RWPE1 (cell line): ENCODE data around the gene SH3RF3.

Source experiments
- CTCF ChIA-PET: fragments of 350-600 bp; sonication (Branson Sonifier 250); formaldehyde crosslinking; extraction: SDS; loops from one replicate; lab custom pipeline; 2021; lab: Yijun Ruan, JAX
- POLR2A ChIA-PET: fragments of 400-600 bp; formaldehyde crosslinking; extraction: SDS; loops from one replicate; lab custom pipeline; 2020; ENCODE audit warnings: antibody characterized with exemption; ENCODE audit not compliant: low non-redundant PET; lab: Yijun Ruan, JAX
- DNase-seq: peaks from one replicate; pipeline ENCODE4 v3.0.0; 2012; ENCODE audit warnings: low spot score
- H3K27ac ChIP-seq: fragments of 450-650 bp; 2 replicates; pipeline ENCODE4 v1.5.1; 2017
- CTCF ChIP-seq: fragments of 450-650 bp; conservative IDR thresholded peaks from 2 replicates; pipeline ENCODE4 v1.5.1; 2017; ENCODE audit warnings: low read depth, mild to moderate bottlenecking

SH3RF3 gene

DNA sequence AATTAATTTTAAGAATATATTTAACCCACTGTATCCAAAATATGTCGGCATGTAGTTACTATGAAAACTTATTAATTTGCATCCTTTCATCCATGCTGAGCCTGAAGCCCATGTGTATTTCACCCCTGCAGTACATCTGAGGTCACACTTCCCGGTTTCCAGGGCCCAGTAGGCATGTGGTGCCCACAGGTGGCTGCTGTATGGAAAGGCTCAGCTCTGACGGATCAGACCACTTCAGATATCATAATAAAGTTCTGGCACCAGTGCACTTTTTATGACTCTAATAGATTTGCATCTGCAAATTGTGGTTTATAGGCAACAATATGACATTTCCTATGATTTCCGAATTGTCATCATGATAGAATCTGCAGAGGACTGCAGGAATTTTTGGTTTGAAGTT is 22.5 kb downstream of the SH3RF3 start:
- TF ChIP-seq CTCF, result no peak
- POLR2A ChIA-PET, result no interaction called here
- DNase-seq, result no peak

DNA sequence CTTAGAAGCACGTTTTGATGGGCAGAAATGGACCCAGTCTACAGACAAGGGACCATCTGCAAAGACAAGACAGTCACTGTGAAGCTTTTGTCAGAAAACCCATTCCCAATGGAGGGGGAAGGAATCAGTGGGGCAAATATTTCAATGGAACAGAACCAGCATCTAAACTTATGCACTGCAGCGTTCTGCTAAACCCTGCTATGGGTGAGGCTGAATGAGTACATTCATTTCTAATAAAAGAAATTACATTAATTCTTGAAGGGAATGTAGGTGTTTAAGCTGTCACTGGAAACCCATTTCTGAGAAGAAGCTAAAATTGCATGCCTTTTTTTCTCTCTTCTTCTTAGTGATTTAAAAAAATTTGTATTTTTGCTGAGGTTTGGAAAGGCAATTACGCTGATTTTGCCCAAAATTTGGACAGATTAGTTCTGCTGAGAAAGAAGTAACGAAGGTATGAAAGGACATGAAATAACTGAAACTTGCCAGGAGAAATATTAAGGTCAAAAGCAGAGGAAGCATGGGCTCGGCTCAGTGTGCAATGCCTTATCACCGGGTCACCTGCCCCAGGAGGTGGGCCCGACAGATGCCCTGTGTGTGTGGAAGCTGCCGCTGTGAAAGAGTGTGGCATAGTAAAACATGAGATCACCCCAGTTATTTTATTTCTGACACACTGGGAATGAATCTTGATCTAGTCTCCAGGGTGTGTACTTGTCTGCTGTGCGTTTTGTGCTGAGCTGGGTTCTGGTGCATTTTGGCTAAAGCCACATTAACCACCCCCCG is 24.2 kb downstream of the SH3RF3 start:
- no peak for DNase-seq
- no peak for TF ChIP-seq CTCF
- H3K27ac ChIP-seq, result no peak overlapping the region
- ChIA-PET CTCF (interaction anchor here (1.4 kb wide), 1 partner anchor 357 kb away, joined by 4 read pairs; no protein-coding TSS in a partner anchor), POLR2A (no interaction called here)

More for the DNA sequence above, 22.5 kb downstream of the SH3RF3 start:
- no peak overlapping the region for H3K27ac ChIP-seq
- CTCF ChIA-PET, result no interaction called here

DNA sequence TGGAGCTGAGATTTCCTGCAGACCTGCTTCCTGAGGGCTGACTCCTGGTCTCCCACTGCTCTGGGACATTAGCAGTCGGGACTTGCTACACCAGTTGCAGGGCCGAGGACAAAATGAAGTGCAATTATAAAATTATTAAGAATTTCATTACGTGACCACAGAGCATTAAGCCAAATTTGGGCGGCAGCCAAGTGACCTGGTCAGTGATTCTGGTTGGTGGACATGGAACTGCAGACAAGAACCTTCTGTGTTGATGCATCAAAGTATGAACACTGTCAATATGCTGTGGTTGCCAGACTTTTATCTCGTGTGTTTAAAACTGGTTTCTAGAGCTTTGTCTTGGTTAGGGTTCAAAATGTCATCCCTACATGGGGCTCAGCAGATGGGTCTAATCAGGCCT is 24.8 kb downstream of the SH3RF3 start:
- TF ChIP-seq CTCF, result no peak
- POLR2A ChIA-PET, result no interaction called here
- DNase-seq, result no peak
- H3K27ac ChIP-seq, result no peak overlapping the region
- CTCF ChIA-PET, result interaction anchor here (1.4 kb wide), 1 partner anchor 356 kb away, joined by 4 read pairs; no protein-coding TSS in a partner anchor

DNA sequence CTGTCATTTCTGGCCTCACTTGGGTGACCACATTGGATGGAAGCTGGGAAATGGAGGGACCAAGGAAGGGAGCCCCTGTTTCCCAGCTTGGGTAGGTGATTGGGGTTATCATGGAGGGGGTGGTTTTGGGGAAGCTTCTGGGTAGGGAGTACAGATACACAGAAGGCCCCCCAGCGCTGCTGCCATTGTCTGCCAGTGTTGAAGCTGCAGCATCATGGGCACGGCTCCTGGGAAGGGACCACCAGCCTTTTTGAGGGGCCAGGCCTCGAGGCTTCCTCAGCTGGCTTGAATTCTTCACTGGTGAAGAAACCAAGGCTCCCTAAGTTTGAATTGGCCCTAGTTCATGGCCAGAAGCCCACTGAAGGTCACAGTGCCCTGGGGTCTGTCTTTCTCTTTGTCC is 25.2 kb downstream of the SH3RF3 start:
- TF ChIP-seq CTCF, result no peak
- no peak overlapping the region for H3K27ac ChIP-seq
- no peak for DNase-seq
- ChIA-PET POLR2A (no interaction called here), CTCF (no interaction called here)

GRCh38 chr2:109155553-109156451 is 26.8 kb downstream of the SH3RF3 start:
- CTCF ChIA-PET, result interaction anchor here (0.6 kb wide), 1 partner anchor 394 kb away, joined by 3 read pairs; no protein-coding TSS in a partner anchor
- TF ChIP-seq CTCF, result no peak
- H3K27ac ChIP-seq, result no peak overlapping the region
- DNase-seq, result no peak
- POLR2A ChIA-PET, result no interaction called here

- H3K27ac ChIP-seq, result no peak overlapping the region
- no peak for DNase-seq
- TF ChIP-seq CTCF, result no peak
- ChIA-PET CTCF (interaction anchor here (0.7 kb wide), 1 partner anchor 10 kb away, joined by 3 read pairs; no protein-coding TSS in a partner anchor), POLR2A (interaction anchor here (0.6 kb wide), 1 partner anchor 306 kb away, joined by 3 read pairs; no protein-coding TSS in a partner anchor)
Measured at GRCh38 chr2:109157563-109158105, 28.6 kb downstream of the SH3RF3 start.
